Measurements from ENCODE around the gene PWP1. TPM values are rescaled to one million over a fixed set of nuclear protein-coding genes. Genes with fewer than 3 reads are reported as not detected.

The PWP1 gene
- total RNA-seq, 4 donors from 2014 or later, result 60.7 to 70.8 (median 69.0) TPM

DNA sequence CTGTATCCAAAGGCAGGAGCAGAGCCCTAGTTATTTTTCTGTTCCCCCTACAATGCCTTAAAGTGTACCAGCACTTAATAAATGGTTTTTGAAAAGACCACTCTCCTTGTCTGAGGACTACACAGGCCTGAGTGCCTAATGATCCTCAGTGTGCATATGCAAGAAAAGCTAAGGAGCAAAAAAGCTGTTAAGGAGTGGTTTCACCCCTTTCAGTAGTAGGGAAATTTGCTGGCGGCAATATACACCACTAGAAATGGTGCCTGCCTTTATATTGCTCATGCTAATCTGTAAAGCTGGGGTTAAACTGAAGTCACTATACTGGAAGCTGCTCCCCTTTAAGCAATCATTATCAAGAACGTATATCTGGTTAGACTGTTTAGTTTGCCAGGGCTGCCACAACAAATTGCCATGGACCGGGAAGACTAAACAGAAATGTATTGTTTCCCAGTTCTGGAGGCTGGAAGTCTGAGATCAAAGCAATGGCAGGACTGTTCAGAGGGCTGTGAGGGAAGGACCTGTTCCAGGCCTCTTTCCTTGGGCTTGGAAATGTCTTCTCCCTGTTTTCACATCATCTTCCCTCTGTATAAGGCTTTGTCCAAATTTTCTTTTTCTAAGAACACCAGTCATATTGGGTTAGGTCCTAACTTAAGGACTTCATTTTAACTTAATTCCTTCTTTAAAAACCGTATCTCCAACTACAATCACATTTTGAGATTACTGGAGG lies 45.2 kb downstream of the PWP1 start:
- TF ChIP-seq, protein P1, sequence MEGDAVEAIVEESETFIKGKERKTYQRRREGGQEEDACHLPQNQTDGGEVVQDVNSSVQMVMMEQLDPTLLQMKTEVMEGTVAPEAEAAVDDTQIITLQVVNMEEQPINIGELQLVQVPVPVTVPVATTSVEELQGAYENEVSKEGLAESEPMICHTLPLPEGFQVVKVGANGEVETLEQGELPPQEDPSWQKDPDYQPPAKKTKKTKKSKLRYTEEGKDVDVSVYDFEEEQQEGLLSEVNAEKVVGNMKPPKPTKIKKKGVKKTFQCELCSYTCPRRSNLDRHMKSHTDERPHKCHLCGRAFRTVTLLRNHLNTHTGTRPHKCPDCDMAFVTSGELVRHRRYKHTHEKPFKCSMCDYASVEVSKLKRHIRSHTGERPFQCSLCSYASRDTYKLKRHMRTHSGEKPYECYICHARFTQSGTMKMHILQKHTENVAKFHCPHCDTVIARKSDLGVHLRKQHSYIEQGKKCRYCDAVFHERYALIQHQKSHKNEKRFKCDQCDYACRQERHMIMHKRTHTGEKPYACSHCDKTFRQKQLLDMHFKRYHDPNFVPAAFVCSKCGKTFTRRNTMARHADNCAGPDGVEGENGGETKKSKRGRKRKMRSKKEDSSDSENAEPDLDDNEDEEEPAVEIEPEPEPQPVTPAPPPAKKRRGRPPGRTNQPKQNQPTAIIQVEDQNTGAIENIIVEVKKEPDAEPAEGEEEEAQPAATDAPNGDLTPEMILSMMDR (IDR thresholded peaks at IDR 0.05; ENCODE audit: low read depth), result no peak

DNA sequence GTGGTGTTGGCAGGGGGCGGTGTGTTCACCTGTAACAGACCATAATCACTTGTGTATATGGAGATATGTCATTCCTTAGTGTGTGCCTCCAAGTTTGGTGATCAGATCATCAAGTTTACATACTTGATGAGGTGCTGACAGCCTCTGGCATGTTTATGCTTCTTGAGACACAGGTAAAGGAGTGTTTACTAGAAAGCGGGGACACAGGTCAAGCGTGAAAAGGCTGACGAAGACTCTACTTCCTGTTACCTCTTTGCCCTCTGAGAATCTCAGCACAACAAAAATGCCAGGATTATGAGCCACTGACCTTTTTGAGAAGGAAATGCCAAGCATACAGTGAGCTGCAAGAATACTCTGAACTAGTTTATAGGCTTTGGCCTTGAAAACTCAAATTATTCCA lies 45.8 kb downstream of the PWP1 start:
- TF ChIP-seq, protein P1 (IDR thresholded peaks at IDR 0.05; ENCODE audit: low read depth), result no peak

DNA sequence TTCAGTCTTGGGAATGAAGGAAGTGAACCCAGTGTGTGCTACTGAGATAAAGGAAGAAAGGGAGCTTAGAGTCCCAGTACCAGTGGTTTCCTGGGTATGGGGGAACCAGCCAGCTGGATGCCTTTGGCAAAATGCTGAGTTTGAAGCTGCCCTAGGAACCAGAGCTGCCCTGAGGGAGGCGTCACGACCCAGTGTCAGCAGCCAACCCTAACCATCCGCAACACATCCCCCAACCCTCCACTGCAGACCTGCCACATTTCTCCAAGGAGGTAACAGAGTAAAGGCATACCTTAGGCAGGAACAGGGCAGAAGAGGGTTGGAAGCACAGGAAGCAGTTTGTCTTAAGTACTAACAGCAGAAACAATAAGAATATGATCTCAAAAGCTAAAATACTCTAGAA lies 46.8 kb downstream of the PWP1 start:
- TF ChIP-seq, protein P1 (IDR thresholded peaks at IDR 0.05; ENCODE audit: low read depth), result no peak

DNA sequence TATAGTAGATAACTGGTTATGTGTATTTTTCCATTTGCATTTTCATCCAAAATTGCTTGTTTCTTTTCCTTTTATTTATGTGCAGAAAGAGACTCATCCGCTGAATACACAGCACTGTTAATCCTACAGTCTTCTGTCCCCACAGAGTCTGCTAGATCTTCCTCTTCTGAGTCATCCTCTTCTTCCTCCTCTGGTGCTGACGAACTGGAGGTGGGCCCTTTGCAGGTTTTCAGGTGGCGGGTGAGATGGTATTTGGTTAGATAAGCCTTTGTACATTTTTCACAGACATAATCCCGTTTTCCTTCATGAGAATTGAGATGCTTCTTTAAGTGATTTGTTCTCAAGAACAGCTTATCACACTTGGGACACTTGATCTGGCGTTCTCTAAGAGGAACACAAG lies 48.5 kb downstream of the PWP1 start:
- TF ChIP-seq, protein P1 (IDR thresholded peaks at IDR 0.05; ENCODE audit: low read depth), result no peak

DNA sequence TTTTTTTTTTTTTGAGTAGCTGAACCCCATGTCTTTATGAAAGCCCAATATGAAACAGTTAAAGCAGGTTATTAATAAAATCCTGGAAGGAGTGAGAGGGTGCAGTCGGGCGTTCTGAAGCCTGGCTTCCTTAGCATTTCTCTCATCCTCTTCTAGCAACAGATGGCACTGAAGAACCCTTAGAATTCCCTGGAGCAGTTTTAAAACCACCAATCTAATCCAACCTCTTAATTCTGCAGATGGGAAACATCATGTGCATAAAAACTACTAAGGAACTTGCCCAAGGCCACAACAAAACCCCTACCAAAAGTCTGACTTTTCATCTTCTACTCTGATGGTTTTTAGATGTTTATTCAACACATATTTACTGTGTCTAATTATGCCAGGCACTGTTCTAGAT lies 50.2 kb downstream of the PWP1 start:
- TF ChIP-seq, protein P1 (IDR thresholded peaks at IDR 0.05; ENCODE audit: low read depth), result no peak

DNA sequence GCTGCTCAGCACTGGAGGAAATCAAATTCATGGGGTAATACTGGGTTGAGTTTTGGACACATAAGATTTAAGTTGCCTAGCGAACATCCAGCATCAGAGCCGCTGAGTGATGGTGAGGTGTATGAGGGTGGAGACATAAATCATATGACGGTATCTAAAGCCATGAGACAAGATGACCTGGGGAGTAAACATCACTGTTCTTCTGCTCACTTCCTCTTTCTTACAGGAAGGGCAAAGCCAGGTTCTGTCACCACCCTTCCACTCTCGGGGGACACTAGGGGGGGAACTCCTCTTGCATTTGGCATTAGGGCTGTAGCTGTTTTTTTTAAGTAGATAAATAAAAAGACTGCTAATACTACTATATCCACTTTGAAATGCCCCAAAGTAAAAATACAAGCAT lies 51.3 kb downstream of the PWP1 start:
- TF ChIP-seq, protein P1 (IDR thresholded peaks at IDR 0.05; ENCODE audit: low read depth), result no peak

DNA sequence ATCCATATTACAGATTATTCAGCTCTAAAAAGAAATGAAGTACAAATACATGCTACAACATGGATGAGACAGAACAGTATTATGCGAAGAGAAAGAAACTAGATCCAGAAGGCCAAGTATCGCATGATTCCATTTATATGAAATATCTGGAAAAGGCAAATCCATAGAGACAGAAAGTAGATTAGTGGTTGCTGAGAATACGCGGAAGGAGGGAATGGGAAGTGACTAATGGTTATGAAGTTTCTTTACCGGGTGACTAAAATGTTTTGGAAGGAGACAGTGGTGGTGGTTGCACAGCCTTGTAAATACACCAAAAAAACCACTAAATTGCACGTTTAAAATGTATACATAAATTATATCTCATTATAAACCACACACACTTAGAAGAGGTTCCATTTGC lies 62.9 kb downstream of the PWP1 start:
- TF ChIP-seq, protein P1 (IDR thresholded peaks at IDR 0.05; ENCODE audit: low read depth), result no peak
